Nephron progenitor cell (in vitro differentiated cells): ENCODE measurements around the gene ZNF746.

Experiments
- DNase-seq: peaks from one replicate; pipeline ENCODE4 v3.0.0; 2021
- H3K27ac Mint-ChIP-seq: 2 replicates; pipeline ENCODE4 v1.8.0; 2021; ENCODE audit warnings: mild to moderate bottlenecking, moderate library complexity, mixed read lengths
- H3K27me3 Mint-ChIP-seq: 2 replicates; pipeline ENCODE4 v1.8.0; 2021; ENCODE audit warnings: mild to moderate bottlenecking, low read depth, mixed read lengths; ENCODE audit not compliant: poor library complexity
- H3K36me3 Mint-ChIP-seq: 2 replicates; pipeline ENCODE4 v1.8.0; 2021; ENCODE audit warnings: low read depth, mixed read lengths
- H3K4me1 Mint-ChIP-seq: 2 replicates; pipeline ENCODE4 v1.8.0; 2021; ENCODE audit warnings: mixed read lengths
- H3K4me3 Mint-ChIP-seq: 2 replicates; pipeline ENCODE4 v1.8.0; 2021; ENCODE audit warnings: mild to moderate bottlenecking, moderate library complexity, mixed read lengths
- H3K9me3 Mint-ChIP-seq: 2 replicates; pipeline ENCODE4 v1.8.0; 2021; ENCODE audit warnings: mild to moderate bottlenecking, moderate library complexity, mixed read lengths
- TF ChIP-seq, protein P1 (sequence below): fragments of 200-600 bp; sonication (generic); IDR thresholded peaks from 2 replicates; pipeline ENCODE4 v1.5.0; 2021; ENCODE audit warnings: antibody characterized with exemption

The ZNF746 gene

DNA sequence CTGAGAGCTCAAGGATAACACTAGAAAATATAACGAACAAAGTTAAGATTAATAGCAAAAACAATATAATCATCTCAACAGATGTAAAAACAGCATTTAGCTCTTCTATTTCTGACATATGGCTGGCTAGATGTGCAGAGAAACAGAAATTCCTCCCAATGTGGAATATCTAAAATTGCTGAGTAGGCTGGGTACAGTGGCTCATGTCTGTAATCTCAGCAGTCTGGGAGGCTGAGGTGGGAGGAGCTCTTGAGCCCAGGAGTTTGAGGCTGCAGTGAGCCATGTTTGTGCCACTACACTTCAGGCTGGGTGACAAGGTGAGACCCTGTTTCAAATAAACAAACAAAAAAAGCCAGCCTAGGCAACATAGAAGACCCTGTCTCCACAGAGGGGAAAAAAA lies 18.0 kb downstream of the ZNF746 start:
- Mint-ChIP-seq H3K9me3 (peaks cover 27% of the 10 kb centered on the region), H3K36me3 (peaks cover 83% of the 10 kb centered on the region)

GRCh38 chr7:149478754-149479153 lies 18.9 kb downstream of the ZNF746 start:
- peaks cover 27% of the 10 kb centered on the region for H3K9me3 Mint-ChIP-seq
- H3K27me3 Mint-ChIP-seq, result peaks cover 3% of the 10 kb centered on the region
- peaks cover 8% of the 10 kb centered on the region for H3K4me1 Mint-ChIP-seq
- H3K27ac Mint-ChIP-seq, result no peak overlapping the region
- TF ChIP-seq, protein P1, sequence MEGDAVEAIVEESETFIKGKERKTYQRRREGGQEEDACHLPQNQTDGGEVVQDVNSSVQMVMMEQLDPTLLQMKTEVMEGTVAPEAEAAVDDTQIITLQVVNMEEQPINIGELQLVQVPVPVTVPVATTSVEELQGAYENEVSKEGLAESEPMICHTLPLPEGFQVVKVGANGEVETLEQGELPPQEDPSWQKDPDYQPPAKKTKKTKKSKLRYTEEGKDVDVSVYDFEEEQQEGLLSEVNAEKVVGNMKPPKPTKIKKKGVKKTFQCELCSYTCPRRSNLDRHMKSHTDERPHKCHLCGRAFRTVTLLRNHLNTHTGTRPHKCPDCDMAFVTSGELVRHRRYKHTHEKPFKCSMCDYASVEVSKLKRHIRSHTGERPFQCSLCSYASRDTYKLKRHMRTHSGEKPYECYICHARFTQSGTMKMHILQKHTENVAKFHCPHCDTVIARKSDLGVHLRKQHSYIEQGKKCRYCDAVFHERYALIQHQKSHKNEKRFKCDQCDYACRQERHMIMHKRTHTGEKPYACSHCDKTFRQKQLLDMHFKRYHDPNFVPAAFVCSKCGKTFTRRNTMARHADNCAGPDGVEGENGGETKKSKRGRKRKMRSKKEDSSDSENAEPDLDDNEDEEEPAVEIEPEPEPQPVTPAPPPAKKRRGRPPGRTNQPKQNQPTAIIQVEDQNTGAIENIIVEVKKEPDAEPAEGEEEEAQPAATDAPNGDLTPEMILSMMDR, result no peak
- H3K4me3 Mint-ChIP-seq, result no peak overlapping the region
- H3K36me3 Mint-ChIP-seq, result peaks cover 84% of the 10 kb centered on the region
- DNase-seq, result no peak

More for the DNA sequence above, 18.0 kb downstream of the ZNF746 start:
- peaks cover 3% of the 10 kb centered on the region for H3K27me3 Mint-ChIP-seq
- no peak overlapping the region for H3K4me3 Mint-ChIP-seq
- TF ChIP-seq, protein P1, result no peak
- peaks cover 8% of the 10 kb centered on the region for H3K4me1 Mint-ChIP-seq
- H3K27ac Mint-ChIP-seq, result no peak overlapping the region
- no peak for DNase-seq

DNA sequence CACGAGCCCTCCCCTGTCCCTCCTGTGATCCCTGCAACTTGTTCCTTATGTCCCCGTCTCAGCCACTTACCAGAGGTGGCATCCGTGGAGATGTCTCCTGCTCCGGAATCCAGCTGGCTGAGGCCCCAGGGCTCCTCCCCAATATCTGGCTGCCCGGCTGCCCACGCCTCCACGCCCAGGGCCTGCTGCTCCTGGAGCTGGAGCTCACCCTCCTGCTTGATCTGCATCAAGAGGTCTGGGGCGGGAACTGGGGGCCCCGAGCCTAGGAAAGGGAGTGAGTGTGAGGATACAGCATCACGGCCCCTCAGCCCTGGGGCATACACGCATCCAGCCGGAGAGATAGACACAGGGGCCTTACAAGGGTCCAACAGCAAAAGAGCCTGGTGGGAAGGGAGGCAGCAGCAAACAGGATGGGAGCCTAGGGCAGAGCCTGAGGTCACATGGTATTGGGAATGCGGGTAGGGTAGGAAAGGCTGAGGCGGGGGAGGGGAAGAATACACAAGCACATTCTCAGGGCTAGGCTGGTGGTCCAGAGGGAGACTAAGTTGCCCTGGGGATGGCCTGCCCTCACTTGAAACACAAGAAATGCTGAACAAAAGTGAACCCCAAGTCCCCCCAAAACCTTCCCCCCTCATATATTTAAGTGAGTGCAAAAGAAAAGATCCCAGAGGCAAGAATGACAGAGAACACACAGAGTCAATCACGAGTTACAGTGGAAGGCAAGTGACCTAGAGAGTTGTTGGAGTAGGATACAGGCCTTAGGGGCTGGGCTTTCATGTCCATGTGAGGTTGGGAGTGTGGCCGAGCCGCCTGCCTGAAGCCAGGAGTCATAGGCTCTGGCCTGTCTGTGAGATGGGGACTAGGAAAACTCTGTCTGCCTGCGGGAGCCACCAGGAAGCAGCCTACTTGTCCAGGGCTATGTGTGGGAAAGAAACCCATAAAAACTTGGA lies 19.8 kb downstream of the ZNF746 start:
- H3K4me3 Mint-ChIP-seq, result no peak overlapping the region
- H3K27ac Mint-ChIP-seq, result no peak overlapping the region
- no peak for DNase-seq
- H3K4me1 Mint-ChIP-seq, result peaks cover 8% of the 10 kb centered on the region
- TF ChIP-seq, protein P1, result no peak
- H3K36me3 Mint-ChIP-seq, result peaks cover 89% of the 10 kb centered on the region
- H3K9me3 Mint-ChIP-seq, result peaks cover 27% of the 10 kb centered on the region
- H3K27me3 Mint-ChIP-seq, result peaks cover 3% of the 10 kb centered on the region

GRCh38 chr7:149476791-149477190 lies 20.8 kb downstream of the ZNF746 start:
- H3K36me3 Mint-ChIP-seq, result peaks cover 93% of the 10 kb centered on the region
- TF ChIP-seq, protein P1, result no peak
- peaks cover 3% of the 10 kb centered on the region for H3K27me3 Mint-ChIP-seq
- DNase-seq, result no peak
- H3K27ac Mint-ChIP-seq, result no peak overlapping the region
- peaks cover 8% of the 10 kb centered on the region for H3K4me1 Mint-ChIP-seq
- no peak overlapping the region for H3K4me3 Mint-ChIP-seq
- H3K9me3 Mint-ChIP-seq, result peaks cover 34% of the 10 kb centered on the region

DNA sequence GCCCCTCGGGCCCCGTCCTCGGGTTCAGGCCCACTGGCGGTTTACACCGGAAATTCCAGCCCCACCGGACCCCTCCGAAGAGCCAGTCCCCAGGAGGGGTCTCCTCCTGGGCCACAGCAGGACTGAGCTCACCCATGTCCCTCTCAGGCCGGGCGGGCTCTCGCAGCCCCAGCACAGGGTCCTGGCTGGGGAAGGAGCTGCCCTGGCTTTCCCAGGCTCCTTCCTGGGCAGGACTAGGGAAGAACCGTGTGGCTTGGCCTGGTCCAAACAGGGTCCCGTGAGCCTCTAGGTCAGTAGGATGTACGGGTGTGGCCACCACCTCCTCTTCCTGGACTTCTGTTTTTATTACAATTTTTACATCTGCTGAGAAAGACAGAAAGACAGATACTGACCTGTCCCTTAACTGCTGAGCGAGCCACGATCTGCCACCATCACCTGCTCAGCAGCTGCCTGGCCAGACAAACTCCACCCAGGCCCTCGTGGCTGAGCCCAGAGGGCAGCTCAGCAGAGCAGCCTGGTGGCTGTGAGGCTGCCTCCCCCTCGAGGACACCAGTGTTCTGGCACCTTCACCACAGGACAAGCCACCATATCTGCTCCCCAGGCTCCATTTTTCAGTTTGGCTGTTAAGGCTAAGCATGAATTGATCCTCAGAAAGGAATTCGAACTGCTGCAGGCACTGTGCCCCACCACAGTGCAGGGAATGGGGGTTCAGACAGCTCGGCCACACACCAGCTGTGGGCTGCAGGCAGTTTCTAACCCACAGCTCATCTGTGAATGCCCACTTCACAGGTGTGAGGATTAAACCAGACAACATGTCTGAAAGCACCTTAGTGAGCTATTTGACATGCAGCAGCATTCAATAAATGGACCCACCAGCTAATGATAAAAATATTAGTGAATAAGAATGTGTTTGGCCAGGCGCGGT lies 22.2 kb downstream of the ZNF746 start:
- no peak overlapping the region for H3K4me3 Mint-ChIP-seq
- H3K4me1 Mint-ChIP-seq, result peaks cover 8% of the 10 kb centered on the region
- TF ChIP-seq, protein P1, result no peak
- H3K36me3 Mint-ChIP-seq, result peaks cover 93% of the 10 kb centered on the region
- DNase-seq, result no peak
- no peak overlapping the region for H3K27ac Mint-ChIP-seq
- H3K27me3 Mint-ChIP-seq, result peaks cover 6% of the 10 kb centered on the region
- H3K9me3 Mint-ChIP-seq, result peaks cover 48% of the 10 kb centered on the region
